HL-60 (cell line): ENCODE results near the gene SBK2.

Source experiments
- DNase-seq, 2 experiments: peaks; one replicate each; pipeline ENCODE4 v3.0.0-alpha.2; 2010 to 2020; ENCODE audit warnings: low read depth in 1 of 2, low spot score in 1 of 2
- H3K27ac ChIP-seq: fragments of 250-450 bp; sonication (Bioruptor Pico); replicated peaks from 2 replicates; pipeline ENCODE4 v1.5.1; 2020; ENCODE audit warnings: mild to moderate bottlenecking, moderate library complexity
- H3K27me3 ChIP-seq: fragments of 250-450 bp; sonication (Bioruptor Pico); 2 replicates; pipeline ENCODE4 v1.5.1; 2021; ENCODE audit warnings: mild to moderate bottlenecking, moderate library complexity; ENCODE audit not compliant: insufficient read depth, poor library complexity, severe bottlenecking
- H3K4me3 ChIP-seq: replicated peaks from 2 replicates; pipeline ENCODE4 v1.5.1; 2011; ENCODE audit warnings: mild to moderate bottlenecking, control low read depth, low read length; ENCODE audit not compliant: insufficient read depth
- GABPA ChIP-seq: IDR thresholded peaks from 2 replicates; pipeline ENCODE4 v1.6.1; 2012; ENCODE audit warnings: low read depth
- POLR2AphosphoS5 ChIP-seq: IDR thresholded peaks from 2 replicates; pipeline ENCODE4 v1.6.1; 2012; ENCODE audit warnings: low read depth
- SPI1 ChIP-seq: IDR thresholded peaks from 2 replicates; pipeline ENCODE4 v1.6.1; 2012; ENCODE audit warnings: low read depth, mild to moderate bottlenecking, borderline replicate concordance
- TF ChIP-seq, protein P1 (sequence below): IDR thresholded peaks from 2 replicates; pipeline ENCODE4 v1.6.1; 2012; ENCODE audit warnings: low read depth; ENCODE audit not compliant: insufficient replicate concordance
- TF ChIP-seq, protein P2 (sequence below): IDR thresholded peaks from one replicate; pipeline ENCODE4 v1.5.1; 2011; ENCODE audit warnings: low read length, control low read depth, inconsistent platforms; ENCODE audit not compliant: insufficient read depth

The SBK2 gene

DNA sequence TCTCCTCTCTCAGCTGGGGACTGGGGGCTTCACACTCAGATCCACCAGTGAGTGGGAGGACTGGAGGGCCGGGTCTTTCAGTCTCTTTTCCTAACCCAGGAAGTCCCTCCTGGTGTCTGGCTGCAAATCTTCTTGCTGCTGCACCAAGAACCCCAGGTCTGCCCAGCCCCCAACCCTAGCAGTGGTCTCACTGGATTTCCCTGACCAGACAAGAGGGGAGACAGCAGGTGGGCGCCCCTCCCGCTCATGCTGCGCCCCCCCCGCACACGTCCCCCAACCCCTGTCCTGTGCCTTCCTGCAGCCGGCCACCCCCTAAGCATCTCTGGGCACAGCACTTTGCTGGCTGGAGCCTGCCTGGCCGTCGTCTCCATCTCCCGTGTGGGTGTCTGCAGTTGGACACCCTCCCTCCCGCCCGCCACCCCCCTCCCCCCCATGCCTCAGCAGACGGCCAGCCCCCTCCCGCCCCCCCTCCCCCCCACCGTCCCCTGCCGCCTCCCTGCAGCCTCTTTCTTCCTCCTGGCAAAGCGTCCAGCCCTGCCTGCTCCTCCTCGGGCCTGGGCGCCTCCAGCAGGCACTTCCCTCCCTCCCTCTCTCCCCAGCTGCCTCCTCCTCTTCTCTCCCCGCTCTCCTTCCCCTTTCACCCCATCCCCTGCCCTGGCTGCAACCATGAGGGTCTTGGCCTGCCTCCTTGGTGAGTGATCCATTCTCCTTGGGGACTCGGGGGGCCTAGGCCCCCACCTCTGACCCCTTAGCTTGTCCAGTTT is 48.8 kb downstream of the SBK2 start, which contains the start of gene SSC5D:
TSS of gene SSC5D (plus strand) at position 513 of the 764 bp plus-strand sequence. CDS start at position 667, 154 bp downstream.
- TF ChIP-seq, protein P1, sequence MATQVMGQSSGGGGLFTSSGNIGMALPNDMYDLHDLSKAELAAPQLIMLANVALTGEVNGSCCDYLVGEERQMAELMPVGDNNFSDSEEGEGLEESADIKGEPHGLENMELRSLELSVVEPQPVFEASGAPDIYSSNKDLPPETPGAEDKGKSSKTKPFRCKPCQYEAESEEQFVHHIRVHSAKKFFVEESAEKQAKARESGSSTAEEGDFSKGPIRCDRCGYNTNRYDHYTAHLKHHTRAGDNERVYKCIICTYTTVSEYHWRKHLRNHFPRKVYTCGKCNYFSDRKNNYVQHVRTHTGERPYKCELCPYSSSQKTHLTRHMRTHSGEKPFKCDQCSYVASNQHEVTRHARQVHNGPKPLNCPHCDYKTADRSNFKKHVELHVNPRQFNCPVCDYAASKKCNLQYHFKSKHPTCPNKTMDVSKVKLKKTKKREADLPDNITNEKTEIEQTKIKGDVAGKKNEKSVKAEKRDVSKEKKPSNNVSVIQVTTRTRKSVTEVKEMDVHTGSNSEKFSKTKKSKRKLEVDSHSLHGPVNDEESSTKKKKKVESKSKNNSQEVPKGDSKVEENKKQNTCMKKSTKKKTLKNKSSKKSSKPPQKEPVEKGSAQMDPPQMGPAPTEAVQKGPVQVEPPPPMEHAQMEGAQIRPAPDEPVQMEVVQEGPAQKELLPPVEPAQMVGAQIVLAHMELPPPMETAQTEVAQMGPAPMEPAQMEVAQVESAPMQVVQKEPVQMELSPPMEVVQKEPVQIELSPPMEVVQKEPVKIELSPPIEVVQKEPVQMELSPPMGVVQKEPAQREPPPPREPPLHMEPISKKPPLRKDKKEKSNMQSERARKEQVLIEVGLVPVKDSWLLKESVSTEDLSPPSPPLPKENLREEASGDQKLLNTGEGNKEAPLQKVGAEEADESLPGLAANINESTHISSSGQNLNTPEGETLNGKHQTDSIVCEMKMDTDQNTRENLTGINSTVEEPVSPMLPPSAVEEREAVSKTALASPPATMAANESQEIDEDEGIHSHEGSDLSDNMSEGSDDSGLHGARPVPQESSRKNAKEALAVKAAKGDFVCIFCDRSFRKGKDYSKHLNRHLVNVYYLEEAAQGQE: no peak
- no peak for TF ChIP-seq SPI1
- TF ChIP-seq POLR2AphosphoS5: no peak
- TF ChIP-seq, protein P2, sequence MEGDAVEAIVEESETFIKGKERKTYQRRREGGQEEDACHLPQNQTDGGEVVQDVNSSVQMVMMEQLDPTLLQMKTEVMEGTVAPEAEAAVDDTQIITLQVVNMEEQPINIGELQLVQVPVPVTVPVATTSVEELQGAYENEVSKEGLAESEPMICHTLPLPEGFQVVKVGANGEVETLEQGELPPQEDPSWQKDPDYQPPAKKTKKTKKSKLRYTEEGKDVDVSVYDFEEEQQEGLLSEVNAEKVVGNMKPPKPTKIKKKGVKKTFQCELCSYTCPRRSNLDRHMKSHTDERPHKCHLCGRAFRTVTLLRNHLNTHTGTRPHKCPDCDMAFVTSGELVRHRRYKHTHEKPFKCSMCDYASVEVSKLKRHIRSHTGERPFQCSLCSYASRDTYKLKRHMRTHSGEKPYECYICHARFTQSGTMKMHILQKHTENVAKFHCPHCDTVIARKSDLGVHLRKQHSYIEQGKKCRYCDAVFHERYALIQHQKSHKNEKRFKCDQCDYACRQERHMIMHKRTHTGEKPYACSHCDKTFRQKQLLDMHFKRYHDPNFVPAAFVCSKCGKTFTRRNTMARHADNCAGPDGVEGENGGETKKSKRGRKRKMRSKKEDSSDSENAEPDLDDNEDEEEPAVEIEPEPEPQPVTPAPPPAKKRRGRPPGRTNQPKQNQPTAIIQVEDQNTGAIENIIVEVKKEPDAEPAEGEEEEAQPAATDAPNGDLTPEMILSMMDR: no peak
- no peak for TF ChIP-seq GABPA
- H3K27me3 ChIP-seq: peaks cover 15% of the 10 kb centered on the region
- H3K4me3 ChIP-seq: no peak within 1 kb of the TSS
- DNase-seq: peak; percentile 29 to 35
- H3K27ac ChIP-seq: no peak within 1 kb of the TSS

DNA sequence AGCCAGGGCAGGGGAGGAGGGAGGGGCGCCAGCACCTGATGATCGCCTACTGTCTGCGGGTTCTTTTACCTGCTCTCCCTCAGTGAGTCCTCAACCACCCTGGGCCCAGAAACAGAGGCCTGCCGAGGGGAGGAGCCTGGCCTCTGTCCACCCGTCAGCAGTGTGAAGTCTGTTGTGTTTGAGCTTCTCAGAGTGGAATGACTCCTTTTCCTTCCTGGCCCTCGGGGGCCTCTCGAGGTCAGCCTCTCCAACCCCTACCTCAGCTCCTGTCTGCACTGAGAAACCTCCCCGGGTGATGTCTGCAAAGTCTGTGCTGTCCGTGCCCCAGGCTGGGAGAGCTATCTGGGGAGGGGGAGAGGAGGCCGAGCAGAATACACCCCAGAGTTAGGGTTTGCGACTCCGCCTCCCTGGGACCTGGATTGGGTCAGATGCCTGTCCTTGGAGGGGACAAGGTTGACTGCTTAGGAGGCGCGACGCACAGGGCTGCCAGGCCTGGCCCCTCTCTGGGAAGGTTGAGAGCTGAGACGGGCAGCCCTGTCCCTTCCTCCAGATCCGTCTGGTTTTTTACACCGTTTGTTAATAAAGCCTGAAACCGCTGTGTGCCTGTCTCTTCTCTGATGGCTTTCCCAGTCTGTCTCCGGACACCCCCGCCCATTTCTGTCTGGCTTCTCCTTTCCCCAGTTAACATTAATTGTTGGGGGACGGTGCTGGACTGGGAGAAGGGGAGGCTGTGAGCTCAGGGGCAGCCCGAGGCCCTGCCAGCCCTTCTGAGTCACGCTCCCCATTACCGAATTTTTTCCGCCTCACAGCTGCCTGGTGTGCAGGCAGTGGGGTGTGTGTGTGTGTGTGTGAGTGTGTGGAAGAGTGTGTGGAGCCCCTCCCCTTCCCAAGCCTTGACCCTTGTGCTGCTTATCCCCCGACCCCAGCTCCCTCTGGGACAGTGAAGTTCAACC is 49.7 kb downstream of the SBK2 start:
- TF ChIP-seq, protein P2: no peak
- TF ChIP-seq POLR2AphosphoS5 (no peak), SPI1 (no peak), GABPA (no peak)
- peak; percentile 13 to 51 for DNase-seq
- no peak overlapping the region for H3K27ac ChIP-seq
- H3K27me3 ChIP-seq: peaks cover 8% of the 10 kb centered on the region
- H3K4me3 ChIP-seq: no peak overlapping the region

- TF ChIP-seq GABPA (no peak), POLR2AphosphoS5 (no peak), SPI1 (no peak)
- TF ChIP-seq, protein P1: no peak
- TF ChIP-seq, protein P2: no peak
- Histone ChIP-seq H3K27ac (no peak overlapping the region), H3K4me3 (no peak overlapping the region), H3K27me3 (no peaks in the 10 kb centered on the region)
- DNase-seq: no peak
These were observed 50.6 kb downstream of the SBK2 start for GRCh38 chr19:55486043-55486970.
